HepG2 (cell line): ENCODE results near the gene WNK4. TPM values are rescaled to one million over a fixed set of nuclear protein-coding genes. Genes with fewer than 3 reads are reported as not detected.

ENCODE experiments used
- ASH2L ChIP-seq: fragments of 300-600, 200-600 bp; sonication (generic); IDR thresholded peaks from 2 replicates; pipeline ENCODE4 v1.7.0; 2017; ENCODE audit warnings: low read depth, mild to moderate bottlenecking, moderate library complexity, mixed read lengths, low read length; ENCODE audit not compliant: insufficient read length
- FOXP4 ChIP-seq: sonication (generic); formaldehyde crosslinking; IDR thresholded peaks from 2 replicates; pipeline ENCODE4 v1.4.0; 2020; ENCODE audit warnings: missing genetic modification reagents
- HNF1A ChIP-seq, 2 experiments: sonication (generic) in 1 of 2; formaldehyde crosslinking in 1 of 2; IDR thresholded peaks; 2 replicates each; pipeline versions ENCODE4 v1.4.0 to v1.6.1; 2016 to 2020; ENCODE audit warnings: borderline replicate concordance in 1 of 2, low read depth in 1 of 2, mild to moderate bottlenecking in 1 of 2, missing genetic modification reagents in 1 of 2
- NR2C2 ChIP-seq: sonication (generic); formaldehyde crosslinking; IDR thresholded peaks from 2 replicates; pipeline ENCODE4 v1.4.0; 2020; ENCODE audit warnings: missing genetic modification reagents, mild to moderate bottlenecking, moderate library complexity, borderline replicate concordance
- NR2F2 ChIP-seq: IDR thresholded peaks from 2 replicates; pipeline ENCODE4 v1.6.1; 2012; ENCODE audit warnings: low read depth, inconsistent platforms, borderline replicate concordance
- PHF21A ChIP-seq: sonication (generic); formaldehyde crosslinking; IDR thresholded peaks from 2 replicates; pipeline ENCODE4 v1.5.0; 2020; ENCODE audit warnings: mild to moderate bottlenecking, missing genetic modification reagents
- RXRB ChIP-seq: IDR thresholded peaks from 2 replicates; pipeline ENCODE4 v1.6.1; 2016; ENCODE audit warnings: borderline replicate concordance, missing genetic modification reagents, missing compliant biosample characterization
- SAP130 ChIP-seq: IDR thresholded peaks from 2 replicates; pipeline ENCODE4 v1.6.1; 2016; ENCODE audit warnings: low read depth
- THAP11 ChIP-seq: IDR thresholded peaks from 2 replicates; pipeline ENCODE4 v1.6.1; 2016; ENCODE audit warnings: missing biosample characterization, missing genetic modification reagents
- ZBTB37 ChIP-seq: sonication (generic); formaldehyde crosslinking; IDR thresholded peaks from 2 replicates; pipeline ENCODE4 v1.4.0; 2020; ENCODE audit warnings: mild to moderate bottlenecking, missing genetic modification reagents
- ZBTB7B ChIP-seq: sonication (generic); formaldehyde crosslinking; IDR thresholded peaks from 2 replicates; pipeline ENCODE4 v1.4.0; 2020; ENCODE audit warnings: missing genetic modification reagents
- ZNF784 ChIP-seq: sonication (generic); formaldehyde crosslinking; IDR thresholded peaks from 2 replicates; pipeline ENCODE4 v1.5.1; 2020; ENCODE audit warnings: missing genetic modification reagents, mild to moderate bottlenecking, borderline replicate concordance
- polyA plus RNA-seq, 8 experiments: library from polyadenylated mRNA; depleted of rRNA in 3 of 8; stranded (reverse) in 7 of 8; unstranded in 1 of 8; fragments of >200 nt; fragmentation: Illumina TruSeq in 4 of 8; extraction: Trizol in 4 of 8; gene quantifications; 2 replicates each; pipeline versions ENCODE4 v1.2.1 to v1.2.3, GENCODE V29; 2011 to 2016; ENCODE audit warnings: low read depth in 4 of 8, missing spikeins in 1 of 8, mixed read lengths in 1 of 8; ENCODE audit not compliant: insufficient read depth in 1 of 8
- total RNA-seq, 5 experiments: library from RNA; depleted of rRNA; stranded (reverse); fragments of >200 nt; fragmentation: Illumina TruSeq; extraction: Trizol; gene quantifications; 2 replicates each; pipeline ENCODE4 v1.2.3, GENCODE V29; 2016; ENCODE audit warnings: low read depth in 1 of 5
- TF ChIP-seq, protein P1 (sequence below): sonication (generic); formaldehyde crosslinking; IDR thresholded peaks from 2 replicates; pipeline ENCODE4 v1.5.0; 2020; ENCODE audit warnings: mild to moderate bottlenecking, missing genetic modification reagents, borderline replicate concordance
- TF ChIP-seq, protein P2 (sequence below): sonication (generic); formaldehyde crosslinking; conservative IDR thresholded peaks from 2 replicates; pipeline ENCODE4 v1.4.0; 2020; ENCODE audit warnings: missing genetic modification reagents

WNK4 gene
- total and polyA plus RNA-seq, 2 of the 13 experiments (the other 11 are each of a cell fraction or from before 2014, with no cell fraction given): 2.7 to 13.7 TPM

GRCh38 chr17:42803074-42803883 lies 22.9 kb downstream of the WNK4 start (continued):
- TF ChIP-seq SAP130 (CRISPR knock-in tag) (peak; percentile 66), PHF21A (CRISPR knock-in tag) (peak; percentile 72; the same call in 1 of the 2 replicates), THAP11 (peak; percentile 80), RXRB (CRISPR knock-in tag) (peak; percentile 31; the same call in 1 of the 2 replicates), ASH2L (peak; percentile 39), ZBTB37 (CRISPR knock-in tag) (peak; percentile 92), ZNF784 (CRISPR knock-in tag) (0 out of 2 replicates have a peak, but pooled peaks have one; percentile 15), NR2C2 (0 out of 2 replicates have a peak, but pooled peaks have one; percentile 19), FOXP4 (CRISPR knock-in tag) (peak; percentile 52), ZBTB7B (CRISPR knock-in tag) (peak; percentile 95), NR2F2 (peak; percentile 68; the same call in 1 of the 2 replicates), HNF1A (IDR thresholded peaks at IDR 0.05; ENCODE audit: low read depth) (peak; percentile 23; the same call in 1 of the 2 replicates), HNF1A (CRISPR knock-in tag; IDR thresholded peaks at IDR 0.05; ENCODE audit: borderline replicate concordance) (no peak)
- TF ChIP-seq, protein P1, sequence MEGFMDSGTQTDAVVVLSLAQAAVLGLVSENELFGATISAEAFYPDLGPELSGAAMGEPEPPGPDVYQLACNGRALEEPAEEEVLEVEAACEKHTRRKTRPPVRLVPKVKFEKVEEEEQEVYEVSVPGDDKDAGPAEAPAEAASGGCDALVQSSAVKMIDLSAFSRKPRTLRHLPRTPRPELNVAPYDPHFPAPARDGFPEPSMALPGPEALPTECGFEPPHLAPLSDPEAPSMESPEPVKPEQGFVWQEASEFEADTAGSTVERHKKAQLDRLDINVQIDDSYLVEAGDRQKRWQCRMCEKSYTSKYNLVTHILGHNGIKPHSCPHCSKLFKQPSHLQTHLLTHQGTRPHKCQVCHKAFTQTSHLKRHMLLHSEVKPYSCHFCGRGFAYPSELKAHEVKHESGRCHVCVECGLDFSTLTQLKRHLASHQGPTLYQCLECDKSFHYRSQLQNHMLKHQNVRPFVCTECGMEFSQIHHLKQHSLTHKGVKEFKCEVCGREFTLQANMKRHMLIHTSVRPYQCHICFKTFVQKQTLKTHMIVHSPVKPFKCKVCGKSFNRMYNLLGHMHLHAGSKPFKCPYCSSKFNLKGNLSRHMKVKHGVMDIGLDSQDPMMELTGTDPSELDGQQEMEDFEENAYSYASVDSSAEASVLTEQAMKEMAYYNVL (CRISPR knock-in tag): peak; percentile 74; the same call in 1 of the 2 replicates
- TF ChIP-seq, protein P2, sequence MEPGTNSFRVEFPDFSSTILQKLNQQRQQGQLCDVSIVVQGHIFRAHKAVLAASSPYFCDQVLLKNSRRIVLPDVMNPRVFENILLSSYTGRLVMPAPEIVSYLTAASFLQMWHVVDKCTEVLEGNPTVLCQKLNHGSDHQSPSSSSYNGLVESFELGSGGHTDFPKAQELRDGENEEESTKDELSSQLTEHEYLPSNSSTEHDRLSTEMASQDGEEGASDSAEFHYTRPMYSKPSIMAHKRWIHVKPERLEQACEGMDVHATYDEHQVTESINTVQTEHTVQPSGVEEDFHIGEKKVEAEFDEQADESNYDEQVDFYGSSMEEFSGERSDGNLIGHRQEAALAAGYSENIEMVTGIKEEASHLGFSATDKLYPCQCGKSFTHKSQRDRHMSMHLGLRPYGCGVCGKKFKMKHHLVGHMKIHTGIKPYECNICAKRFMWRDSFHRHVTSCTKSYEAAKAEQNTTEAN (CRISPR knock-in tag): 0 out of 2 replicates have a peak, but pooled peaks have one; percentile 21
